ENCODE data around the gene KCND2. TPM values are rescaled to one million over a fixed set of nuclear protein-coding genes. Genes with fewer than 3 reads are reported as not detected.

Gene KCND2
- total RNA-seq, 1 donor from 2014 or later = 0.61 TPM

GRCh38 chr7:120373174-120373573 is 100.2 kb downstream of the KCND2 start:
- Histone ChIP-seq H3K9me3 (no peaks in the 10 kb centered on the region), H3K36me3 (no peaks in the 10 kb centered on the region), H3K27me3 (no peaks in the 10 kb centered on the region), H3K4me3 (no peak overlapping the region), H3K4me1 (no peaks in the 10 kb centered on the region), H3K27ac (no peak overlapping the region)
- ATAC-seq (no peak), DNase-seq (no peak)
- TF ChIP-seq, protein P1, sequence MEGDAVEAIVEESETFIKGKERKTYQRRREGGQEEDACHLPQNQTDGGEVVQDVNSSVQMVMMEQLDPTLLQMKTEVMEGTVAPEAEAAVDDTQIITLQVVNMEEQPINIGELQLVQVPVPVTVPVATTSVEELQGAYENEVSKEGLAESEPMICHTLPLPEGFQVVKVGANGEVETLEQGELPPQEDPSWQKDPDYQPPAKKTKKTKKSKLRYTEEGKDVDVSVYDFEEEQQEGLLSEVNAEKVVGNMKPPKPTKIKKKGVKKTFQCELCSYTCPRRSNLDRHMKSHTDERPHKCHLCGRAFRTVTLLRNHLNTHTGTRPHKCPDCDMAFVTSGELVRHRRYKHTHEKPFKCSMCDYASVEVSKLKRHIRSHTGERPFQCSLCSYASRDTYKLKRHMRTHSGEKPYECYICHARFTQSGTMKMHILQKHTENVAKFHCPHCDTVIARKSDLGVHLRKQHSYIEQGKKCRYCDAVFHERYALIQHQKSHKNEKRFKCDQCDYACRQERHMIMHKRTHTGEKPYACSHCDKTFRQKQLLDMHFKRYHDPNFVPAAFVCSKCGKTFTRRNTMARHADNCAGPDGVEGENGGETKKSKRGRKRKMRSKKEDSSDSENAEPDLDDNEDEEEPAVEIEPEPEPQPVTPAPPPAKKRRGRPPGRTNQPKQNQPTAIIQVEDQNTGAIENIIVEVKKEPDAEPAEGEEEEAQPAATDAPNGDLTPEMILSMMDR (IDR thresholded peaks at IDR 0.05) = no peak
- intact Hi-C loops (cut with DNase I) = no loop called here

- H3K4me1 ChIP-seq = no peaks in the 10 kb centered on the region
- H3K36me3 ChIP-seq = no peaks in the 10 kb centered on the region
- no peak for DNase-seq
- H3K27ac ChIP-seq = no peak overlapping the region
- no peak for ATAC-seq
- H3K9me3 ChIP-seq = no peaks in the 10 kb centered on the region
- H3K27me3 ChIP-seq = no peaks in the 10 kb centered on the region
- TF ChIP-seq, protein P1 (IDR thresholded peaks at IDR 0.05) = no peak
- intact Hi-C loops (cut with DNase I) = no loop called here
- no peak overlapping the region for H3K4me3 ChIP-seq
Observed at GRCh38 chr7:120394595-120394994, 121.6 kb downstream of the KCND2 start.

DNA sequence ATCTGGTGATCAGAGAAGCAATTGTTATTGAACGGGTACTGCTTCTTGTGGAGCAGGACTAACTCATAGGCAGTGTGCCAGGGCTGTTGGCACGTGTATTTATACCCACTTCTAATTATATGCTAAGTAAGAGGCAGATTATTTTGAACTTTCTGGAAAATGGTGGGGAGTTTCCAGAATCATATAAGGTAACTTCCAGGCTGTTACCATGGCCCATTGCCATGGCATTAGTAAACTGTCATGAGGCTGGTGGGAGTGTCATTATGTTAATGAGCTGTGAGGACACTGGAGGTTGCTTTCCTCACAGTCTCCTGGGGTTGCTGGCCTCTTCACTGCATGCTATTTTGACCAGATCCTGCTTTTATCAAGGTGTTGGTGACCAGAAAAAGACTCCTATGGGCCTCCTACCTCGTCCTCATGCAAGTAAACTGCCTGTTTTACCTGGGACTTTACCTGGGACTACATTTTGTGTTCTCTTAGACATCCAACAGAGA is 122.6 kb downstream of the KCND2 start:
- no peak for ATAC-seq
- H3K36me3 ChIP-seq = no peaks in the 10 kb centered on the region
- no peaks in the 10 kb centered on the region for H3K27me3 ChIP-seq
- no peaks in the 10 kb centered on the region for H3K9me3 ChIP-seq
- DNase-seq = no peak
- intact Hi-C loops (cut with DNase I) = no loop called here
- H3K4me3 ChIP-seq = no peak overlapping the region
- TF ChIP-seq, protein P1 (IDR thresholded peaks at IDR 0.05) = no peak
- H3K27ac ChIP-seq = no peak overlapping the region
- H3K4me1 ChIP-seq = no peaks in the 10 kb centered on the region

DNA sequence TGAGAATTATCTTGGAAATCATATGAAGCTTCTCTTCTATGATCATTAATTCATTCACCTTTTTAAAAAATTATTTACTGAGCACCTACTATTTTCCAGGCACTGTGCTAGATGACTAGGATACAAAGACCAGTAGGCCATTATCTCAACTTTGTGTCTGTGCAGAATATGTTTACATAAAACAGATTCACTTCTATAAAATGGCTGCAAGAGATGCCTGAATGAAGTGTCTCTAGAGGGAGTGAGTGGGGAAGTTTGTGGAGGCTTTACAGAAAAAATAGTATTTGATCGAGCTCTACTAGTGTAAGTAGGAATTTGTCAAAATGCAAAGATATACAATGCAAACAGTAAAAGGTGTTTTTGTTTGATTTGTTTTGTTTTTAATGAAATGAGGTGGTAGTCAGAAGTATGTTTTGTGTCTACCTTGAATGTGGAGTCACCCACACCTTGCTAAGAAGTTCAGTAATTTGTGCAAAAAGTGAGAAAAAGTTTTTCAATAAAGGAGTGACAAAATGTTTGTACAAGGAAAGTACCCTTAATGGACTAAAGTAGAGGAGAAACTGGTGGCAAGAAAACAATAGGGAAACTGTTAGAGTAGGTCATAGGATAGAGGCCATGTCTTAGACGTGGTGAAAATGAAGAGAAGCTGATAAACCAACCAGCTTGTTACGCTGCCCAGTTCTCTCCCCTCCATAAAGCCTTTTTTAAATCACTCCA is 125.5 kb downstream of the KCND2 start:
- H3K4me1 ChIP-seq = no peaks in the 10 kb centered on the region
- no peak overlapping the region for H3K4me3 ChIP-seq
- DNase-seq (no peak), ATAC-seq (no peak)
- no peak overlapping the region for H3K27ac ChIP-seq
- intact Hi-C loops (cut with DNase I) = no loop called here
- H3K36me3 ChIP-seq = no peaks in the 10 kb centered on the region
- H3K9me3 ChIP-seq = no peaks in the 10 kb centered on the region
- TF ChIP-seq, protein P1 (IDR thresholded peaks at IDR 0.05) = no peak
- no peaks in the 10 kb centered on the region for H3K27me3 ChIP-seq

- no peak overlapping the region for H3K27ac ChIP-seq
- H3K27me3 ChIP-seq = no peaks in the 10 kb centered on the region
- H3K36me3 ChIP-seq = no peaks in the 10 kb centered on the region
- no peaks in the 10 kb centered on the region for H3K4me1 ChIP-seq
- H3K4me3 ChIP-seq = no peak overlapping the region
- DNase-seq (no peak), ATAC-seq (no peak)
- TF ChIP-seq, protein P1 (IDR thresholded peaks at IDR 0.05) = no peak
- intact Hi-C loops (cut with DNase I) = no loop called here
- H3K9me3 ChIP-seq = no peaks in the 10 kb centered on the region
Observed at GRCh38 chr7:120400806-120401455, 128.0 kb downstream of the KCND2 start.
